SH-SY5Y (cell line): ENCODE data around the gene SMARCA2.

ENCODE experiments used
- GATA2 ChIP-seq: IDR thresholded peaks from 2 replicates; pipeline ENCODE4 v1.6.1; 2011; ENCODE audit warnings: mild to moderate bottlenecking, low read depth, low read length
- GATA3 ChIP-seq: IDR thresholded peaks from 2 replicates; pipeline ENCODE4 v1.6.1; 2011; ENCODE audit warnings: low read depth, mild to moderate bottlenecking, low read length, moderate library complexity

The SMARCA2 gene

DNA sequence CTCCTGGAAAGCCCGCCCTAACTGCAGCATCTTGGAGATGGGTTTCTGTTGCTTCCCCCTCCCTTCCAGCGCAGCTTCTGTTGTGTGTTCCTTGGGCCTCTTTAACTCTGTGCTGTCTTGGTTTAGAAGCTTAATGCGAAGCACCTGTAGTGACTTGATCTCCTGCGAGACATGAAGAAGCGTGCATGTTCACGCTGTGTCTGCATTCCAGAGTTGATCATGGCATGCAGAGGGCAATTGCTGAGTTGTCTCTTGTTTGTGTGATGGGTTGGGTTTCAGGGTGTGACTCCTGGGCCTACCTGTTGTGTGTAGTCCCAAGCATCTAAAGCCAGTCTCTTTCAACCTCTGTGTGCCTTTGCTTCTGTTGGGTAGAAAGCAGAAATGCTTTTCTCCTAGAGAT is 155.6 kb downstream of the SMARCA2 start:
- TF ChIP-seq GATA3 = no peak
- TF ChIP-seq GATA2 = no peak

GRCh38 chr9:2173170-2173569 is 158.0 kb downstream of the SMARCA2 start:
- no peak for TF ChIP-seq GATA3
- no peak for TF ChIP-seq GATA2

- TF ChIP-seq GATA2 = no peak
- no peak for TF ChIP-seq GATA3
These were observed 158.7 kb downstream of the SMARCA2 start for GRCh38 chr9:2173861-2174260.

GRCh38 chr9:2174306-2174705 is 159.2 kb downstream of the SMARCA2 start:
- TF ChIP-seq GATA3 (no peak), GATA2 (no peak)

DNA sequence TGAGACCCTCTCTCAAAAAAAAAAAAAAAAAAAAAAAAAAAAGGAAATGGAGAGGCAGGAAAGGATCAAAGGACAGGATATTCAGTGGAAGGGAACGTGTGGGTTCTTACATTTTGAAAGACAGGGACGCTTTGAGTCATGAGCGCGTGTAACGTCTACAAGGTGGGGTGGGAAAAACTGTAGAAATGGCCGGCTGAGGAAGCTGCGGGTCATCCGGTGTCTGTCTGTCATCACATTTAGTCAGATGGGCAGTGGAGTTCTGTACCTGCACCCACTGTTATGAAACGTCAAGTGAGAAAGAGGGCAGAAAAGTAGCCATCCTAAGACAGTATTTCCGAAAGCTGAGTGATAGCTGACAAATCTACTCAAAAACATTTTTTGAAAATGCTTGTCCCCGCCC is 159.8 kb downstream of the SMARCA2 start:
- no peak for TF ChIP-seq GATA3
- no peak for TF ChIP-seq GATA2

GRCh38 chr9:2177121-2177520 is 162.0 kb downstream of the SMARCA2 start:
- TF ChIP-seq GATA2 (no peak), GATA3 (no peak)

GRCh38 chr9:2178034-2178734 is 163.0 kb downstream of the SMARCA2 start:
- no peak for TF ChIP-seq GATA2
- TF ChIP-seq GATA3 = no peak

- TF ChIP-seq GATA3 = no peak
- TF ChIP-seq GATA2 = no peak
These were observed 164.4 kb downstream of the SMARCA2 start for GRCh38 chr9:2179567-2179966.

DNA sequence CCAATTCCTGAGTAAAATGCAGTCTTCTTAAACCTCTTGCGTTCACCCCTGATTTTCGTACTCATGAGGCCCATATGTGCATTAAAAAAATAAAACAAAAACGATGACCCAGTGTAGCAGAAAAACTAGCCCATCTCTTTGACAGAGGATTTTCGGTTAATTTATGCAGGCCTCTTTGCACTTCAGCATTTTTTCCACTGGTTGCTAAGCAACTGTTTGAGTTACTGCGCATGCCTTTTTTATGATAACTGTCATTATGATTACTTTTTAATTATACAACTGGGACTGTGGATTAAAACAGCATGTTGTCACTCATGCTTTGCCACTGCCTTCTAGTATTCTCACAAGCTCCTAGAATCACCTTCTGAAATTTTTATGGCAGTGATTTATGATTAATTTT is 165.0 kb downstream of the SMARCA2 start:
- TF ChIP-seq GATA3 (no peak), GATA2 (no peak)

GRCh38 chr9:2180704-2181103 is 165.6 kb downstream of the SMARCA2 start:
- TF ChIP-seq GATA2 (no peak), GATA3 (no peak)

GRCh38 chr9:2181792-2182191 is 166.6 kb downstream of the SMARCA2 start:
- TF ChIP-seq GATA2 (no peak), GATA3 (no peak)

- TF ChIP-seq GATA2 (no peak), GATA3 (no peak)
These were observed 175.9 kb downstream of the SMARCA2 start for GRCh38 chr9:2190939-2191608.

- no peak for TF ChIP-seq GATA2
- no peak for TF ChIP-seq GATA3
These were observed 176.4 kb downstream of the SMARCA2 start for GRCh38 chr9:2191609-2191972.

- TF ChIP-seq GATA3 (no peak), GATA2 (no peak)
These were observed 177.3 kb downstream of the SMARCA2 start for GRCh38 chr9:2192356-2192979.

DNA sequence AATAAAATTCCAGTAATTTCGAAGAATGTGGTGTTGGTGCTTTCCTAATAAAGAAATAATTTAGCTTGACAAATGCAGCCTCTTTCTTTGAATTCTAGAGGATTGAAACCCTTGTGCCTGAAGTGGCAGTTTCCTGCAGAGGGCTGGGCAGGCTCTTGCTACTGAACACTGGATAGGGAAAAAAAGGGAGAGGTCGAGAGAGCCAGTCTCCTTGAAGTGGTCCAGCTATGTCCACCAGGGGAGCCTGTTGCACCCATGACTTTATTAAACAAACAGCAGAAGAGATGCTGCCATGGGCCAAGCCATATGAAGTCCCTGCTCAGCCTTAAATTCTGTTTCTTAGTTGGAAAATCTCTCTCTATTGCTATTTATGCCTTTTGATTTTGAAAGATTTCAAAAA is 178.4 kb downstream of the SMARCA2 start:
- no peak for TF ChIP-seq GATA2
- no peak for TF ChIP-seq GATA3

DNA sequence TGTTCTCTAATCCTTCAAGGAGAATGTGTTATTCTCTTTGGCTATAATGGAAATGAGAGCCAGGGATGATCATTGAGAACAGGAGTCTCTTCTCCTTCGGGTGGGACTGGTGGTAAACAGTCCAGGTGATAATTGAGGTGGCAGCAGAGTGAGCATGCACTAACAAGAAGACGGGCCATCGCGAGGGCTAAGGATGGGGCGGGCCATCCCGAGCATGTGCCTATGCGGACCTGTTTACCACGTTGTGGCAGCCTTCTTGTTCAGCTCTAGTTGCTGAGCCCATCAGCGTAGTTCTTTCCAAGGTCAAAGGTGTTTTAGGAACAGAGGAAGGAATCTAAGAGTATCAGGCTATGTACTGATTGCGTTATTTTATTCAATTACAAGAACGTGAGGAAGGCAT is 180.1 kb downstream of the SMARCA2 start:
- TF ChIP-seq GATA2 = no peak
- TF ChIP-seq GATA3 = no peak
